ENCODE data around the gene SENP2. TPM values are rescaled to one million over a fixed set of nuclear protein-coding genes. Genes with fewer than 3 reads are reported as not detected.
A peak's percentile ranks its signal among the peaks of the same experiment; 100 is the strongest.

Gene SENP2
- total and polyA plus RNA-seq, 10 of the 15 experiments (the other 5 are each of a cell fraction or from before 2014, with no cell fraction given) = 9.0 to 42.7 (median 25.1) TPM

GRCh38 chr3:185585859-185586685, at the start of gene SENP2 (continued):
- TF ChIP-seq NRF1 (conservative IDR thresholded peaks at IDR 0.05; ENCODE audit: low read depth, low read length) (peak; percentile 72), RB1 (IDR thresholded peaks at IDR 0.05; ENCODE audit: borderline replicate concordance) (peak; percentile 82), SRF (IDR thresholded peaks at IDR 0.05; ENCODE audit: low read depth in 2 of 2, low read length in 2 of 2) (peak in 1 of 2 experiments; percentile 75; a peak in 1 of 4 replicates), RAD51 (IDR thresholded peaks at IDR 0.05) (no peak), ETV6 (conservative IDR thresholded peaks at IDR 0.05 in 1 of 2, IDR thresholded peaks at IDR 0.05 in 1 of 2; ENCODE audit: borderline replicate concordance in 1 of 2, low read depth in 1 of 2) (no peak), CEBPZ (IDR thresholded peaks at IDR 0.05; ENCODE audit: low read depth, low read length) (no peak), NKRF (conservative IDR thresholded peaks at IDR 0.05) (peak; percentile 85), SREBF2 (IDR thresholded peaks at IDR 0.05; ENCODE audit: low read length) (no peak), ZNF24 (IDR thresholded peaks at IDR 0.05) (no peak), ZNF384 (IDR thresholded peaks at IDR 0.05; ENCODE audit: borderline replicate concordance, low read depth, low read length) (no peak), ZNF622 (IDR thresholded peaks at IDR 0.05) (no peak), TCF3 (IDR thresholded peaks at IDR 0.05; ENCODE audit: borderline replicate concordance, insufficient read depth, low read depth, low read length) (no peak), ATF2 (IDR thresholded peaks at IDR 0.05; ENCODE audit: low read length) (0 out of 2 replicates have a peak, but pooled peaks have one; percentile 22), YBX1 (IDR thresholded peaks at IDR 0.05) (no peak), MEF2B (IDR thresholded peaks at IDR 0.05; ENCODE audit: partially characterized antibody, poor library complexity, severe bottlenecking) (peak; percentile 66), CBX3 (IDR thresholded peaks at IDR 0.05; ENCODE audit: borderline replicate concordance, low read depth) (no peak)
- TF ChIP-seq, protein P1, sequence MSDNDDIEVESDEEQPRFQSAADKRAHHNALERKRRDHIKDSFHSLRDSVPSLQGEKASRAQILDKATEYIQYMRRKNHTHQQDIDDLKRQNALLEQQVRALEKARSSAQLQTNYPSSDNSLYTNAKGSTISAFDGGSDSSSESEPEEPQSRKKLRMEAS (IDR thresholded peaks at IDR 0.05; ENCODE audit: low read depth, low read length) = peak; percentile 73; the same call in 1 of the 2 replicates
- TF ChIP-seq, protein P2, sequence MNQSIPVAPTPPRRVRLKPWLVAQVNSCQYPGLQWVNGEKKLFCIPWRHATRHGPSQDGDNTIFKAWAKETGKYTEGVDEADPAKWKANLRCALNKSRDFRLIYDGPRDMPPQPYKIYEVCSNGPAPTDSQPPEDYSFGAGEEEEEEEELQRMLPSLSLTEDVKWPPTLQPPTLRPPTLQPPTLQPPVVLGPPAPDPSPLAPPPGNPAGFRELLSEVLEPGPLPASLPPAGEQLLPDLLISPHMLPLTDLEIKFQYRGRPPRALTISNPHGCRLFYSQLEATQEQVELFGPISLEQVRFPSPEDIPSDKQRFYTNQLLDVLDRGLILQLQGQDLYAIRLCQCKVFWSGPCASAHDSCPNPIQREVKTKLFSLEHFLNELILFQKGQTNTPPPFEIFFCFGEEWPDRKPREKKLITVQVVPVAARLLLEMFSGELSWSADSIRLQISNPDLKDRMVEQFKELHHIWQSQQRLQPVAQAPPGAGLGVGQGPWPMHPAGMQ (IDR thresholded peaks at IDR 0.05; ENCODE audit: borderline replicate concordance) = no peak

Data from GM12878 (cell line).